ENCODE measurements around the gene PRIM2.
"Not testable (repeated sequence)": the region's sequence is repeated elsewhere in the genome, so short reads cannot be mapped to it uniquely, and the experiment has no call there.

DNA sequence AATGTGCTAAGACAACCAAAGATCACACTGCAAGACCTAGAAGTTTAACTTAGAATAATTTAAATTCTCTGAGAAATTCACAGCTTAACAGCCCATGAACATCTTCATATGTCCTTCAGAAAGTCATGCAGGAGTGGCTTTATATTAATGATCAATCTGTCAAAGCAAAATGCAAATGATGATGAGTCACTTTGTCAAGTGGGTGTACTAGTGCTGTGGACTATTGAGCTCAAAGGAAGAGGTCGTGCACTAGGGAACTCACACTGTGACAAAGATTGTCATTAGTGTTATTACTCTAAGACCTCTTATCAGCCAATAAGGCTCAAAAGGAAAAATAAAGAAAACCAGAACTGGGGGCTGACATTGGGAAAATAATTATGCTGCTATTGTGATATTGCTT is 343.5 kb downstream of the PRIM2 start:
- TF ChIP-seq YY1 (IDR thresholded peaks at IDR 0.05; ENCODE audit: insufficient read depth, insufficient read length); ZNF274 (IDR thresholded peaks at IDR 0.05; ENCODE audit: low read depth, low read length); SUZ12 (IDR thresholded peaks at IDR 0.05; ENCODE audit: extremely low read depth, insufficient read depth, insufficient read length): not testable (repeated sequence)

Data from NT2/D1 (cell line).